A549 (cell line): ENCODE results near the gene PCDHGB5.

Source experiments
- BCL3 ChIP-seq: fragments of >200 bp; sonication (Bioruptor Twin); formaldehyde crosslinking; IDR thresholded peaks from 3 replicates; pipeline ENCODE4 v1.6.1; 2016
- CEBPB ChIP-seq, 2 experiments: fragments of >200 bp in 1 of 2; sonication (Bioruptor Twin) in 1 of 2; formaldehyde crosslinking in 1 of 2; IDR thresholded peaks; 2 replicates each; pipeline ENCODE4 v1.6.1; 2012 to 2016
- CHD2 ChIP-seq: fragments of 150-350 bp; IDR thresholded peaks from 2 replicates; pipeline ENCODE4 v1.6.1; 2014; ENCODE audit warnings: low read length; ENCODE audit not compliant: partially characterized antibody
- CTCF ChIP-seq: fragments of >200 bp; sonication (Bioruptor Twin); formaldehyde crosslinking; IDR thresholded peaks from 3 replicates; pipeline ENCODE4 v1.5.1; 2016
- FOSB ChIP-seq: fragments of 250-450 bp; sonication (Bioruptor Pico); IDR thresholded peaks from 2 replicates; pipeline ENCODE4 v1.5.0; 2020; ENCODE audit warnings: mild to moderate bottlenecking, moderate library complexity
- NFE2L2 ChIP-seq: fragments of 150-350 bp; conservative IDR thresholded peaks from 2 replicates; pipeline ENCODE4 v1.6.1; 2014; ENCODE audit warnings: low read length
- NPAS2 ChIP-seq: fragments of 250-450 bp; sonication (Bioruptor Pico); IDR thresholded peaks from 2 replicates; pipeline ENCODE4 v1.8.0; 2022; ENCODE audit warnings: mild to moderate bottlenecking, moderate library complexity, borderline replicate concordance
- NR3C1 ChIP-seq: fragments of >200 bp; sonication (Bioruptor Twin); formaldehyde crosslinking; IDR thresholded peaks from 3 replicates; pipeline ENCODE4 v1.6.1; 2017
- POLR2A ChIP-seq: IDR thresholded peaks from 2 replicates; pipeline ENCODE4 v1.6.1; 2012; ENCODE audit warnings: mild to moderate bottlenecking, low read length
- SMC3 ChIP-seq: fragments of >200 bp; sonication (Bioruptor Twin); formaldehyde crosslinking; IDR thresholded peaks from 3 replicates; pipeline ENCODE4 v1.6.1; 2018; ENCODE audit warnings: inconsistent platforms
- USF2 ChIP-seq: fragments of 450-650 bp; IDR thresholded peaks from 2 replicates; pipeline ENCODE4 v1.6.1; 2014; ENCODE audit warnings: antibody characterized with exemption
- ZC3H11A ChIP-seq: fragments of 450-650 bp; IDR thresholded peaks from 2 replicates; pipeline ENCODE4 v1.6.1; 2014; ENCODE audit warnings: antibody characterized with exemption, mild to moderate bottlenecking
- ZFP36 ChIP-seq: fragments of 450-650 bp; IDR thresholded peaks from 2 replicates; pipeline ENCODE4 v1.6.1; 2014; ENCODE audit warnings: borderline replicate concordance; ENCODE audit not compliant: partially characterized antibody

GRCh38 chr5:141434006-141434405, 36.3 kb downstream of the PCDHGB5 start:
- no peak for TF ChIP-seq CTCF
- no peak for TF ChIP-seq NR3C1
- no peak for TF ChIP-seq CHD2
- TF ChIP-seq ZC3H11A = no peak
- TF ChIP-seq BCL3 = no peak
- TF ChIP-seq FOSB (CRISPR knock-in tag) = no peak
- no peak for TF ChIP-seq USF2
- TF ChIP-seq SMC3 = no peak
- no peak for TF ChIP-seq ZFP36
- TF ChIP-seq CEBPB (IDR thresholded peaks at IDR 0.05) = no peak
- no peak for TF ChIP-seq POLR2A
- TF ChIP-seq NFE2L2 = no peak
- TF ChIP-seq NPAS2 (CRISPR knock-in tag) = no peak
